HuH-7.5 (cell line): Measurements from ENCODE around the gene NKRF.
"Not testable (repeated sequence)": the region's sequence is repeated elsewhere in the genome, so short reads cannot be mapped to it uniquely, and the experiment has no call there.

Experiments
- DNase-seq: peaks from one replicate; pipeline ENCODE4 v3.0.0; 2011; ENCODE audit warnings: low spot score

NKRF gene

DNA sequence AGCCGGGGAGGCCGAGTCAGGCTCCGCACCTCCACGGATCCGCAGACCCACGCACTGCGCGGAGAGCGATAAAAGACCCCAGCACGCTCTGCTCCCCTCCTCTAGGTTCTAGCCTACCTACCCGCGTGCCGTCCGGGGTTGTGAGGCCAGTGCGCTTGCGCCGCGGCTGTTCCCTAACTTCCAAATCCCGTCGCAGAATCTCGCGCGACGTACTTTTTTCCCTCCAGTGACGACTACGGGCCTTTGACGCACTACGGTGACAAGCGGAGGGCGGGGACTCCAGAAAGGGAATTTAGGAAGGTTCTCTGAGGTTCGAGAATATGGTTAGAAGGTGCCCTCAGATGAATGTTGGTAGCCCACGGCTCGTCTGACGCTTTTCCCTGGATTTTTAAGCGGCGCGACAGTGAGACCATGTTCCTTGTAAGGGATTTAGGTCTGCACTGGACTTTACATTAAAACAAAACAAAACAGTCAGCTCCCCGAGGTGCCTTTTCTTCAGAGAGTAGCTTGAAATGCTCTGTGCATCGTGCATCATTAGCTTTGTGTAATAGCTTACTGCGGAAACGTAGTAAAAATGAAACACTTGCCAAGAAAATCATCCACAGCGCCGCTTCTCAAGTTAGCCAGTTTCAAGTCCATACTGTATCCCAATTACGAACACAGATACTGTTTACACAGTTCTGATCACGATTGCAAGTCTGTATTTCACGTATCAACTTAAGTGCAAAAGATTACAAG, at the start of gene NKRF:
TSS of gene NKRF (minus strand) at position 145 of the 738 bp plus-strand sequence.
- DNase-seq: peak; percentile 65

- DNase-seq: no peak
Measured at GRCh38 chrX:119655125-119655524, 48.9 kb upstream of the NKRF start.

DNA sequence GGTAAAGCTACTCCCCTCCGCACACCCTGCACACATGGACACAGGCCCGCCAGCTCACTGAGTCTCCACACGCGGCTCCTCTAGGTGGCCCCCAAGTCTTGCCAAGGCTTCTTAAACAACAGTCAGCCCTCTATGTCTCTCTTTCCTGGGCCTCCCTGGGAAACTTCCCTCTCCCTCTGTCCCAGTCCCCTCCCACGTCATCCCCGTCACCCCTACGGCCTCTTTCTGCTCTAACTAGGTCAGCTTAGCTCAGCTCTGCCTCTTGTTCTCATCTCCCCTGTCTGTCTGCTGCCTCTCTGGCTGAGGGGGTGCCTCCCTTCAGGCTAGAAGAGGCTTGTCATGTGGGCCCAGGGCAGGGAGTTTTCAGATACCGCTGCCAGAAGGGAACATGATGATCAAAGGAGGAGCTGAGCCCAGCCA, 47.9 kb upstream of the NKRF start:
- DNase-seq: no peak

- DNase-seq: no peak
Measured at GRCh38 chrX:119648421-119648775, 42.2 kb upstream of the NKRF start.

DNA sequence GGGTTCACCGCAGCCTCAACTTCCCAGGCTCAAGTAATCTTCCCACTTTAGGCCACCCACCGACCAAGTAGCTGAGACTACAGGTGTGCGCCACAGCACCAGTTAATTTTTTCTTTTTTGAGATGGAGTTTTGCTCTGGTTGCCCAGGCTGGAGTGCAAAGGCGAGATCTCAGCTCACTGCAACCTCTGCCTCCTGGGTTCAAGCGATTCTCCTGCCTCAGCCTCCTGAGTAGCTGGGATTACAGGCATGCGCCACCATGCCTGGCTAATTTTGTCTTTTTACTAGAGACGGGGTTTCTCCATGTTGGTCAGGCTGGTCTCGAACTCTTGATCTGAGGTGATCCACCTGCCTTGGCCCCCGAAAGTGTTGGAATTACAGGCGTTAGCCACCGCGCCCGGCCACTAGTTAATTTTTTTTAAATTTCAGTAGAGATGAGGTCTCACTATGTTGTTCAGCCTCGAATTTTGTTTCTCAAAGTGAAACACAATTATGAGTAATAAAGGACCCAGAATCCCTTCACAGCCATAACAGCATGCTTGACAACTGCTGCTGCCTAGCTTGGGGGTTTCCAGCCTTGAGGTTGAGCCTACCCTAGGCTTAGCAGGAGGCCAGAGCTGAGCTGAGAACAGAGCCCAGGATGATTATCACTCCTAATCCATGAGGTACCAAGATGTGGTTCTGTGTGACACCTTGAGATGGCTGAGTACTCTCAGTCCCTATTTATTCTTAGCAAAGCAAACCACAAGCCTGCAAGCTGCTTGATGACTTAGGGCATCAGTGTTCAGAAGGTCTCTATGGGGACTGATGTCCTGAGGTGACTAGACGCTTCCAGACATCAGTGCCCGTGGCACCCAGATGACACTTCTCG, 41.6 kb upstream of the NKRF start:
- no peak for DNase-seq

DNA sequence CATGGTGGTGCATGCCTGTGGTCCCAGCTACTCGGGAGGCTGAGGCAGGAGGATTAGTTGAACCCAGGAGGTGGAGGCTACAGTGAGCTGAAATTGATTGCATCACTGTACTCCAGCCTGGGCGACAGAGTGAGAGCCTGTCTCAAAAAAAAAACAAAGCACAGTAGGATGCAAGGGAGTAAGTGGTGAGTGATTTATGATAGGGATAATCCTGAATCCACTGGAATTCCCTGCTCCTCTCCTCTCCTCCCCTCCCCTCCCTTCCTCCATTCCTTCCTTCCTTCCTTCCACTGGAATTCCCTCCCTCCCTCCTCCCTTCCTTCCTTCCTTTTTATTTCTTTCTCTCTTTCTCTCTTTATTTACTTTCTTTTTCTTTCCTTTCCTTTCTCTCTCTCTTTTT, 40.9 kb upstream of the NKRF start:
- no peak for DNase-seq

- DNase-seq: no peak
Measured at GRCh38 chrX:119646515-119646914, 40.3 kb upstream of the NKRF start.

DNA sequence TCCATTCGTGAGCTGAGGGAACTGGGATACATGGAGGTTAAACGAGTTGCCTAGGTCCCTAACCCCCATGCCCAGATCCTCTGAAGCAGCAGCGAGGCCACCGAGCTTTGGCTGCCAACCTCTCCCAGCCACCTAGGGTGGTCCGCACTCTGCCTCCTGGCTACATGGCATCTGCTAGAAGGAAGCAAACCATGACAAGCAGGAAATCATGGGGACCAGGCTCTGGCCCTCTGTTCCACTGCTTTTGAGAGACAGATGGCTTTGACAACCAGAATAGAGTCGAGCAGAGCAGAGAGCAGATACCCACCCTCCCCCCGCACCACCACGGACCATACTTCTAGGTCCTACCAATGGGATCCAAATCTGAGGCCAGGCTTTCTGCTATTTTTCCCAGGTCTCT, 37.5 kb upstream of the NKRF start:
- no peak for DNase-seq

DNA sequence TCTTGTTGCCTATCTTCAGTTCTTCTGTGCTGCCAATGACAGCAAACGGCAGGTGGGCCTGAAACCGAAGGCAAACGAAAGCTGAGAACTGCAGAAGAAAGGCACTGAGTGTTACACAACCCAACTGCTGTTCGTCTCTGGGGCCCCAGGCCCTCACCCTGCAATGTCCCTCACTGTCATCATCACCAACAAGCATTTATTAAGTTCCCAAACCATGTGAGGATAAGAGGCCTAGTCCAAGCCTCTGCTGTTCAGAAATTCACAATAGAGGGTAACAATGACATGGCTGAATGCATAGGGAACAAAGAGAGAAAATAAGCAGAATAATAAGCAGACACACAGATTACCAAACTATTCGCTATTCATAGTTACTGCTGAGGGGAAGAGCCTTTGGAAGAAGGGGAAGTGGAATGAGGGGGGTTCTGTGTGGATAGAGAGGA, 34.5 kb upstream of the NKRF start:
- DNase-seq: no peak

DNA sequence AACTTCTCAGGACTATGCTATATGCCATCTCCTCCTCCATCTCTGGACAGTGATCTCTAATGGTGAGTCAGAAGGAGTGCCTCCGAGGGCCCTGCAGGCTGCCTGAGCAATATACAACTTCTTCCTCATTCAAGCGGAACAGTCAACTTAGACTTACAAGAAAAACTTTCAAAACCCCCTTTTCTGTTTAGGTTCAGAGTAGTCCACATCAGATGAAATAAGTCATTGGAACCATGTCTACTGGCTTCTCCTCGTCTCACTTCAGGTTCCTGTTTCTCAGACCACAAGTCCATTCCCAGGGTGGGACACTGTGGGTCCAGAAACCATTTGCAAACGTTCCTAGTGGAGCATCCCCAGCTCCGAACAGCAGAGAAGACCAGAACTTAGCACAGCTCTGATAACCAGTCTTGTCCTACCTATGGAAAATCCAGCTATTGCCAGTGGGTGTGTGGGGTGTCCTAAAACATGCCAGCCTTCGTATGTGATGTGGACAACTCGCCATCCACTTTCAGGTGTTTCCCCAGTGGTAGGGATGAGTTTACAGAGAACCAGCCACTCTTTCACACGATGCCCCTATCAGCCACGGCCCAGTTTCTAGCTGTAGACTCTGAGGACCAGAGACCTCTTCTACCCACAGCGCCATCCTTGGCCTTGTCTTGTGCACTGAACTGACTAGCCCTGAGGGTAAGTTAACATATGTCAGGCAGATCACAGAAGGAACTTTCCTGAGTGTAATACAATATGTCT, 32.7 kb upstream of the NKRF start:
- DNase-seq: no peak

GRCh38 chrX:119637421-119637820, 31.2 kb upstream of the NKRF start:
- DNase-seq: not testable (repeated sequence)

DNA sequence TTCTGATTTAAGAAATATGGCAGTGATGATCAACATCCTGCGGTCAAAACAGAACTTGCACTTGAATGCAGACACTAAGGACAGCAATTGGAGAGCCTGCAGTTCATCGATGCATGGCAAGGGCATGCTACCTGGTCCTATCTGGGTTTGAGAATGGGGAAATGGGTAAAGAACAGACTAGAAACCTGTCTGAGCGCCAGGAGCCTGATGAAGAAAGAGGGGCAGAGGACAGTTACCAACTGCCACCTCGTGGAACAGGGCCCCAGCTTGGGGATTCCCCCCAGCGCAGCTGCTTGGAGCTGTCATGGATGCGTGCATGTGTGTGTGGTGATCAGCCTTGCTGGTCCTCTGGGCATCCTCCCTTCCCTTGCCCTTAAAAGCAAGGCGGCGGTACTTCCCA, 30.2 kb upstream of the NKRF start:
- DNase-seq: no peak

GRCh38 chrX:119635799-119636198, 29.6 kb upstream of the NKRF start:
- DNase-seq: no peak

GRCh38 chrX:119635179-119635578, 29.0 kb upstream of the NKRF start:
- DNase-seq: no peak

DNA sequence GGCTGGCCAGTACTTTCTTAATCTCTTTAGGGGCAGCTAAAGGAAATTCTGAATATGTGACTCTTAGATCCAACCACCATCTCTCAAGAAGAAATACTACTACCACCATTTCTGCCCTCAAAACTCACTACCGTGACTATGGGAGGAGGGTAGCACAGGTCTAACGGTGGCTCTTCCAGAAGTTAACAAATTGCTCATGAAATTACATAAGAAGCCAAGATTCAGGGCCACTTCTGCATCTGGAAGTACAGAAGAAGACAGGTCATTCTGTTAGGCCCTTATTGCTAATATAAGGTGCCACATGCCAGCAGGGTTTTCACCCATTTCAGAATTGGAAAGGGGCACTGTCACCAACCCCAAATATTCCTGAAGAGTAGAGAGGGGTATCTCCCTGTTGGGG, 19.6 kb upstream of the NKRF start:
- DNase-seq: no peak

DNA sequence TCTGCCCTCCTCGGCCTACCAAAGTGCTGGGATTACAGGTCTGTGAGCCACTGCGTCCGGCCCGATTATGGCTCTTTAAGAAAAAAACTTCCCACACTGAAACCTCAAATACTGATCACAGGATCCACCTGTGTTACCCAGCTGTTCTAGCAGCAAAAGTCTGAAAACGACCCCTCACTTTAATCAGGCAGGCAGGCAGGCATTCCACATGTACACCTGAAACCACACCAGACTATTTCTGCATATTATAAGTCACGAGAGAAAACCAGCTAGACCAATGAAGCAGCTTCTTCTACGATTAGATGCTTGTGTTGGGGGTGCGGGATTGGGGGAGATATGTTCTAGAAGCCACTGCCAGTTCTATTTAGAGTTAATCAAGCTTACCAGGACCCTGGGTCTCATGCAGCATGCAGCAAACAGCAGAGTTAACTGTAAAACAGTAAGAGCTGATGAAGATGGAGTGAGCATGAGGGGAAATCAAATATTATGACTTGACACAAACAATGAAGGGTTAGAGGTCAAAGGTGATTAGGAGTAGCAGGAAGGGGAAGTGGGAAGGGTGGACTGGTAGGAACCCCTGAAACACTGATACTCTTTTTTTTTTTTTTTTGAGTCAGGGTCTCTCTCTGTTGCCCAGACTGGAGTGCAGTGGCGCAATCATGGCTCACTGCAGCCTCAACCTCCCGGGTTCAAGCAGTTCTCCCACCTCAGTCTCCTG, 18.9 kb upstream of the NKRF start:
- DNase-seq: no peak

DNA sequence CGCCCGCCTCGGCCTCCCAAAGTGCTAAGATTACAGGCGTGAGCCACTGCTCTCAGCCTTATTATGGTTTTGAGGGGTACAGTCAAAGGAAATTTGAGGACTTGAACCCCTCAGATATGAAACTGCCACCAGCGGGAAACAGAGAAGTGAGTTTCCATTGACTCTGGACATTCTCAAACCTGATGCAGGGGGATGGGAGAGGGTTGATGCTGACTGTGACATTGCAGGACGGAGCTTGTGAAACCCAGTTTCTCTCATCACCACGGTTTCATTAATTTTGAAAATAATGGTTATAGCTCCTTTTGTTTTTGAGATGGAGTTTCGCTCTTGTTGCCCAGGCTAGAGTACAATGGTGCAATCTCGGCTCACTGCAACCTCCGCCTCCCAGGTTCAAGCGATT, 18.2 kb upstream of the NKRF start:
- no peak for DNase-seq

- no peak for DNase-seq
Measured at GRCh38 chrX:119622356-119623232, 16.4 kb upstream of the NKRF start.

- DNase-seq: no peak
Measured at GRCh38 chrX:119618439-119618838, 12.2 kb upstream of the NKRF start.

GRCh38 chrX:119617517-119618164, 11.4 kb upstream of the NKRF start:
- no peak for DNase-seq

DNA sequence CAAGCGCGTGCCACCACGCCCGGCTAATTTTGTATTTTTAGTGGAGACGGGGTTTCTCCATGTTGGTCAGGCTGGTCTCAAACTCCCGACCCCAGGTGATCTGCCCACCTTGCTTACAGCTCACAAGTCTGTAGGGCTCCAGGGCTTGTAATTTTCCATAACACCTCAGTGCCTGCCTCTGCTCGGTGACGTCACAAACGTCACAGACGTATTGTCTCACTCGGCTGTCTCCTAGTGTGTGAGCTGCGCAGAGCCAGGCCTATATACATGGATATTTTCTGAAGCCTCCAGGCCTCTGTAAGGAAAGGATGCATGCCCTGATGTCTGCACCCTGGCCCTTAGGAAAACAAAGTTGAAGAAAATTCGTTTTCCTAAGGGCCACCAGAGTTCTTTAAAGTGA, 8.6 kb upstream of the NKRF start:
- no peak for DNase-seq
